Muscle layer of colon (tissue), 2 donors: Measurements from ENCODE around the gene FAM117A.

Experiments
- H3K27ac ChIP-seq: one replicate; pipeline ENCODE4 v1.7.0; 2013; ENCODE audit warnings: low read depth, mild to moderate bottlenecking, low read length, moderate library complexity
- H3K27me3 ChIP-seq, 2 donors: one replicate each; pipeline ENCODE4 v1.7.0; 2013; ENCODE audit warnings: low read length in 2 of 2, mild to moderate bottlenecking in 2 of 2; ENCODE audit not compliant: insufficient read depth in 2 of 2, control insufficient read depth in 1 of 2
- H3K36me3 ChIP-seq: one replicate; pipeline ENCODE4 v1.7.0; 2013; ENCODE audit warnings: mild to moderate bottlenecking, low read length; ENCODE audit not compliant: insufficient read depth
- H3K4me1 ChIP-seq: one replicate; pipeline ENCODE4 v1.7.0; 2013; ENCODE audit warnings: mild to moderate bottlenecking, low read length; ENCODE audit not compliant: insufficient read depth
- H3K4me3 ChIP-seq, 2 donors: one replicate each; pipeline ENCODE4 v1.7.0; 2013; ENCODE audit warnings: low read length in 2 of 2, low read depth in 1 of 2, mild to moderate bottlenecking in 1 of 2, moderate library complexity in 1 of 2
- H3K9ac ChIP-seq: one replicate; pipeline ENCODE4 v1.7.0; 2013; ENCODE audit warnings: low read length
- H3K9me3 ChIP-seq: one replicate; pipeline ENCODE4 v1.7.0; 2013; ENCODE audit warnings: mild to moderate bottlenecking, low read length
- donor health status: abdominal sarcoma.
- donor health status: Adenocarcinoma of cecum.

FAM117A gene

DNA sequence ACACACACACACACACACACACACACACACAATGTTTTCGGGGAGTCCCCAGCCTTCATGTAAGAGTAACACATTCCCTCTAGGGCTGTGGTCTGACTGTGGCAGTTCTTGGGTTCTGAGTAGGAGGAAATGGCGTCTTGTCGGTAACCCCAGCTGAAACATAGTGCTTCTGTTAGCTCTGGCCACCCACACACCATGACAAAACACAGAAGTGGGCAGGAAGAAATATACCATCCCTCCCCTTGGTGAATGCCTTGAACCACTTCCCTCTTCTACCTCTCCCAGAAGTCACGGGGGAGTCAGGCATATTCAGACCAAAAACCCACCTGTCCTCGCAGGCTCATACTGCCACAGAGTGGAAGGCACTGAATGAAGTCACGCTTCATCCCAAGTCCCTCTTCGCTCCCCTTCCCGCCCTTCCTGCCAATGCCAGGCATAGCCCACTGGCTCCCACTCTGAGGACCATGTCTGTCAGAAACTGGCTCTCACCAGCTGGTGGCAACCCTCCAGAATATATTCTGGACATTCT, 67.6 kb downstream of the FAM117A start:
- Histone ChIP-seq H3K9me3 (no peaks in the 10 kb centered on the region), H3K36me3 (peaks cover 15% of the 10 kb centered on the region), H3K9ac (no peak overlapping the region), H3K27me3 (no peaks in the 10 kb centered on the region), H3K4me1 (peaks cover 22% of the 10 kb centered on the region), H3K4me3 (no peak overlapping the region), H3K27ac (no peak overlapping the region)

DNA sequence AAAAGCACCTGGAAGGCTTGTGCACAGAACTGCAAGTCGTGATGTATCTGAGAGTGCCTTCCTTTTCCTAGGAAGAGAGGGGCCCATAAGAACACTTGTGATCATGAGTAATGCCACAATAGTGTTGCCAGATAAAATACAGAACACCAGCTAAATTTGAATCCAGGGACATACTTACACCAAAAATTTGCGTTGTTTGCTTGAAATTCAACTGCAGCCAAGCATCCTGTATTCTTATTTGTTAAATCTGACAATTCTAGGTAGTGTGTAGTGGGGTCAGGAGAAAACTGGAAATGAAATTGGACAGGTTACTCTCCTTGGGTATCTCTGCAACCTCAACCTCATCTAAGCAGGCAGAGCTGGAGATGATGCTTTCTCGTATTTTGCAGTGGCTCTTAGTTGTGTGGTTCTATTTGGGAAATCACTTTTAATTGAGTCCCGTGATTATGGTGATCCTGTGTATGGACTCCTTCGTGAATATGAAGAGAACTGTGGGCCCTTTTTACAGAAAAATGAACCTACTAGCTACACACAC, 68.2 kb downstream of the FAM117A start:
- H3K4me3 ChIP-seq, result no peak overlapping the region
- peaks cover 23% of the 10 kb centered on the region for H3K4me1 ChIP-seq
- peaks cover 10% of the 10 kb centered on the region for H3K36me3 ChIP-seq
- no peak overlapping the region for H3K9ac ChIP-seq
- no peaks in the 10 kb centered on the region for H3K9me3 ChIP-seq
- H3K27ac ChIP-seq, result no peak overlapping the region
- no peaks in the 10 kb centered on the region for H3K27me3 ChIP-seq

DNA sequence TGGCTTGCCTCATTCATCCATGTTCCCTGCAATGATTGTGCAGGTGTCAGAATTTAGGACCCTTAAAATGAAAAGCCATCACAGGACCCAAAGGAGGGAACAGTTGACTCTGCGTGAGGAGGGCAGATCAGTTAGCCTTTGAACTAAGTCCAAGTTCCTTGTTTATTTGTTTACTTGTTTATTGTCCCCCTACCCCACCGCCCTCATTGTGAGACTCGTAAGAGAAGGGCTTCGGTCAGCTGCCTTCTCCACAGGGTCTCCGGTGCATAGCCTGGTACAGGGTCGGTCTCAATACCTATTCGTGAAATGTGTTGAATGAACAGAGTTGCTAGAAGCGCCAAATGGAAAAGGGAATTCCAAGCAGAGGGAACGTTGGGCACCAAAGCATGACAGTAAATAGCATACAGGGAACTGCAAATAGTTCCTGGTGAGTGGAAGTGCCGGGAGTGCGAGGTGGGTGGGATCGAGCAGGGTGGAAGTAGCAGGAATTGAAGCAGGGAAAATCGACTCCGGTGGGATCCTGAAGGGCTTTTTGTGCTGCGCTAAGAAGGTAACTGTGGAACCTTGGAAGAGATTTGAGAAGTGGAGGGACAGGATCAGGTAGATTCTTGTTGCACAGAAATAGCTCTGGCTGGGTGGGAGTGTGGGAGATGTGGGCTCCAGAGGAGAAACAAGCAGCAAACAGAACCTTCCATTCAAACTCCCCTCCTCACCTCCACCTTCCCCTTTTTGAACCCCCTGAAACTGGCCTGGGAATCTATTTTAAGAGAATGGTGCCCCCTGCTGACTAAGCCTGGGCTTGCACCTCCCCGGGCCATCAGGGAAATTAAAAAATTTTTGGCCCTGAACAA, 68.9 kb downstream of the FAM117A start:
- Histone ChIP-seq H3K4me1 (peaks cover 26% of the 10 kb centered on the region), H3K36me3 (peaks cover 3% of the 10 kb centered on the region), H3K9ac (no peak overlapping the region), H3K27ac (peak overlapping the region; percentile 31), H3K9me3 (no peaks in the 10 kb centered on the region), H3K4me3 (peak overlapping the region; percentile 25 to 38), H3K27me3 (no peaks in the 10 kb centered on the region)

DNA sequence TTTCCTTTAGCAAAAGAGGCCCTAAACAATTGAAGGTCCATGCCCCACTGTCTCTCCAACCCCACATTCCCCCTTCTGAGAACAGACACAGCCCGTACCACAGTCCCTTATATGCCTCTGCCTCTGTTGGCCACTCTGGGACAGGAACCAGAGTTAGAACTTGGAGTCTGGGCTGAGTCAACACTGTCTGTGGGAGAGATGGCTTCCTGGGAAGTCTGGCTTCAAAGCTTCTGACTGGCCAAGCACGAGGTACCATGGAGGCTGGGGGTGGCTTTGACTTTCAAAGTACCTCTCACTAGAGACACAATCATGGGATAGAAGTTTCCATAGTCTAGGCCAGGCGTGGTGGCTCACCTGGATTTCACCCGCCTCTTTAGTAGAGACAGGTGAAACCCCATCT, 71.2 kb downstream of the FAM117A start:
- Histone ChIP-seq H3K4me1 (peaks cover 30% of the 10 kb centered on the region), H3K9ac (peak overlapping the region; percentile 41), H3K4me3 (no peak overlapping the region), H3K36me3 (no peaks in the 10 kb centered on the region), H3K27me3 (no peaks in the 10 kb centered on the region), H3K27ac (peak overlapping the region; percentile 80), H3K9me3 (no peaks in the 10 kb centered on the region)

DNA sequence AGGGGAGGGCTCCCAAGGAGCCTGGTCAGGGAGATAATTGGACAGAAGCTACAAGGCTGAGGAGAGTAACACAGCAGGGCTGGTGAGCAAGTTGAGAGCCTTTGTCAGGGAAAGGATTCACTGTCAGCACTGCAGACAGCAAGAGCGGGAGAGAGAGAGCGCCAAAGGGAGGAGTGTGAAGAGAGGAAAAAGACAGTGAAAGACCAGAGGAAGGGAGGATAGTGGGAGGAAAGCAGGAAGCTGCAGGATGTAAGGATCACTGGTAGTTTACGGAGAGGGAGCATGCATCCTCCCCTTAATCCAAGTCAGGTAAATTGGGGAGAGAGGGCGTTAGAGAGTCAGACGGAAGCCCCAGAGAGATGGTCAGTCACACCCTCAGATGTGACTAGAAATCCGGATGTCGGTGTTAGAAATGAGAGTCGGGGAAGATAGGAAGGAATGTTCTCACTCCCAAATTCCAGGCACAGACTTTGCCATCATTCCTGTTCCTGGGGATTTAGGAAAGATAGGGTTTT, 72.2 kb downstream of the FAM117A start:
- Histone ChIP-seq H3K4me1 (peaks cover 33% of the 10 kb centered on the region), H3K9ac (peak overlapping the region; percentile 62), H3K36me3 (no peaks in the 10 kb centered on the region), H3K27me3 (no peaks in the 10 kb centered on the region), H3K27ac (peak overlapping the region; percentile 80), H3K9me3 (no peaks in the 10 kb centered on the region), H3K4me3 (peak overlapping the region in 1 of 2 donors; percentile 17)

DNA sequence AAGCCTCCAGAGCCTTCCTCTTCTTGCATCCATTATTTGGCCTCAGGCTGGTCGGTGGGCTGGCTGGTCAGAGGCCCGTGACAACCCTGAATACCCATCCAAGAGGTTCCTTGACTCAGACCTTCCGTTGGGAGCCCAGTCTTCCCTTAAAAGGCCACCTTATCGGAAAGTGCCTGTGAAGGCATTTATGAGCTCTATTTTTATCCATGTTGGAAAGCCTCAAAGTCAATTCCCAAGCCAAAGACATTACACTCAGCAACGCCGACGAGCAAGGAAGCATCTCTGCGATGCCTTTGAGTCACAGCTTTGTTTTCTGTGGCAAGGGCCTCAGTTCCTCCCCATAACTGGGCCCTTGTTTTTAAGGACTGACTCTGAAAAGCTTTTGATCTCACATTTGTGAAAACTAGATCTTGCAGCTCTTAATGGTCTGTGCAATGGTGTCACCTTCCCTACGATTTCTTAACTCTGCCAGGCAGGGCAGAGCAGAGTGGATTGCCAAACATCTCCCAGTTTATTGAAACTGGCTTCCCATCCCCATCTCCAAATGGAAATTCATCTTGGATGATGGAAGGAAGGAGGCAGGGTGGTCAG, 72.8 kb downstream of the FAM117A start:
- Histone ChIP-seq H3K4me3 (peak overlapping the region in 1 of 2 donors; percentile 17), H3K36me3 (no peaks in the 10 kb centered on the region), H3K9ac (peak overlapping the region; percentile 62), H3K27me3 (no peaks in the 10 kb centered on the region), H3K4me1 (peaks cover 33% of the 10 kb centered on the region), H3K9me3 (no peaks in the 10 kb centered on the region), H3K27ac (peak overlapping the region; percentile 80)

DNA sequence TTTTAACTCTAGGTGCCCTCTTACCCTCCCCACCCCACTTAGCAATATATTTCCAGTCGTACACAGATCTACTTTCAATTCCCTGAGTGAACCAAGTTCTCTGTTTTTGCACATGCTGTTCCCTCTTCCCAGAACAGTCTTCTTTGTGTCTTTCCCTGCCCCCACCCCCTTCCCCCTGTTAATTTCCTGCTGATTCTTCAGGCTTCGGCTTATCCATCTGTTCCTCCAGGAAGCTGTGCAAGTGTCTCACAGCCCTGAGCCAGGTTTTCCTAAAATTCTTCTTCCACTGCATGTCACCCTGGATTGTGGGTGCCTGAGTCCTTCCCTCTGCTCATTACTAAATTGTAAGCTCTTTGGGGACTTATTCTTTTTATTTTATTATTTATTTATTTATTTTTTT, 73.7 kb downstream of the FAM117A start:
- Histone ChIP-seq H3K9ac (no peak overlapping the region), H3K4me3 (no peak overlapping the region), H3K9me3 (no peaks in the 10 kb centered on the region), H3K4me1 (peaks cover 31% of the 10 kb centered on the region), H3K27ac (peak overlapping the region; percentile 80), H3K27me3 (no peaks in the 10 kb centered on the region), H3K36me3 (no peaks in the 10 kb centered on the region)

DNA sequence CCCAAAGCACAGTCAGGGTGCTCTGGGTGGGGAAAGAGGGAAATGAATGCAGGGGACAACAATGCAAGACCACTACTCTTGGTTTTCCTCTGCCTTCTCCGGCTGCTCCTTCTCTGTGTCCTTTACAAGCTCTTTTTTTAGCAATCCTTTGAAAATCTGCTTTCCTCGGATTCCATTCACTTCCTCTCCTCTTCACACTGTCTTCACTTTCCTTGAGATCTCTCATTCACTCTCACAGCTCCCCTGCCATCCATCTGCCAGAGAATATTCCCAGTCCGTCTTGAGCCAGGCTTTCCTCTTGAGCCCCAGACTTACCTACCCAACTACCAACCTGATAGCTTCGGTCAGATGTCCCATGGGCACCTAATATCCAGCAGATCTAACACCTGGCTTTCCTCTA, 75.1 kb downstream of the FAM117A start:
- Histone ChIP-seq H3K4me1 (peaks cover 25% of the 10 kb centered on the region), H3K36me3 (no peaks in the 10 kb centered on the region), H3K9ac (no peak overlapping the region), H3K27me3 (no peaks in the 10 kb centered on the region), H3K4me3 (no peak overlapping the region), H3K9me3 (no peaks in the 10 kb centered on the region), H3K27ac (peak overlapping the region; percentile 71)

DNA sequence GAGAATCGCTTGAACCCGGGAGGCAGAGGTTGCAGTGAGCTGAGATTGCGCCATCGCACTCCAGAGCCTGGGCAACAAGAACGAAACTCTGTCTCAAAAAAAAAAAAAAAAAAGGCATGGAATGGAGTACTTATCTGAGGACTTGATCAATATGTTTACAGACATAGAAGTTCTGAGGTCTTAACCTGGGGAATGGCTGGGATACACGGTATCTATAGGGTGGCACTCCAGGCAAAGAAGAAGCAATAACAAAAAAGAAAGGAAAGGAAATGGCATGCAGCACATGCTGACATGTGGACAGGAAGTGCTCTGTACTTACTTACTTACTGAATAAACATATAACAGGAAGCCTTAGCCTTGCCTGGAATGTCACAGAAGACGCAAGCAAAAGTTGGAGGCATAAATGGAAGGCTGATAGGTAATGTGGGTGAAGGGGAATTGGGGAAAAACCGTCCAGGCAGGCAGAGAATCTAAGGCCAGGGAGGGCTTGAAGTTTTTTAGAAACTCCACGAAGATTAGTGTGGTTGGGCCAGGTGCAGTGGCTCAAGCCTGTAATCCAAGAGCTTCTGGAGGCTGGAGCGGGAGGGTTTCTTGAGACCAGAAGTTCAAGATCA, 75.9 kb downstream of the FAM117A start:
- no peaks in the 10 kb centered on the region for H3K9me3 ChIP-seq
- H3K9ac ChIP-seq, result no peak overlapping the region
- H3K36me3 ChIP-seq, result no peaks in the 10 kb centered on the region
- H3K27ac ChIP-seq, result peak overlapping the region; percentile 71
- H3K4me3 ChIP-seq, result no peak overlapping the region
- H3K27me3 ChIP-seq, result no peaks in the 10 kb centered on the region
- H3K4me1 ChIP-seq, result peaks cover 25% of the 10 kb centered on the region

DNA sequence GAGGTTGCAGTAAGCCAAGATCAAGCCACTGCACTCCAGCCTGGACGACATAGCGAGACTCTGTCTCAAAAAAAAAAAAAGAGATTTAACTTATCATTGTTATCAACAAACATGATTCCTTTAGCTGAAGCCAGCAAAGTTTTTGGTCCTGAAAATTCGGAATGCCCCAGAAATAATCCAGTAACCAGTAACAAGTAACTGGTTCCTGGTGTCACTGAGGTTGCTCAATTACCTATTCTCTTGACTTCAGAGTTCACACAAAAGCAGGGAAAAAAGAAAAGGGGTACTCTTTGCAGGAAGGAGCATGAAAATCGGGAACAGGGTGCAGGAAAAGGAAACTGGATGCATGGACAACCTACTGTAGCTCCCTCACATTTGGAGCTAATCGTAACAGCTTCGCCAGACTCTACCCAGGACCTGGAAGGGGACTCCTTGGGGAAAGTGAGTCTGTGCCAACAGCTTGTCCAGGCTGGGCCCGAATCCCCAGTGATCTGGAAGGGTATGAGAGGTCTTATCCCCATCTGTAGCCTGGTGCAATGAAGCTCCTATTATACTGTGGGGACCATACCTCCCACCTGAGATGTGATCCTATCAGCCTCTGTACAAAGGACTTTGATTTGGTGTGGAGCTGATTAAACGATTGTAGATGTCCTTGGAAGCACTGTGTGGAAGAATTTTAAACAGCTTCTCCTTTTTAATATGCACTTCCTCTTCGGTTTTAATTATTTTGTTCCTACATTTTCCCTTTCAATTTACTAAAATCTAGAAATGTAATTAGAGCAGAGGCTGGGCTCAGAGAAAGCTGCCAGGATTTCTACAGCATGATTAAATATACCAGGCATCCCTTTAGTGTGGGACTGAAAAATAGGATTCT, 82.6 kb downstream of the FAM117A start:
- peaks cover 4% of the 10 kb centered on the region for H3K4me1 ChIP-seq
- no peak overlapping the region for H3K4me3 ChIP-seq
- no peaks in the 10 kb centered on the region for H3K27me3 ChIP-seq
- H3K9ac ChIP-seq, result no peak overlapping the region
- H3K27ac ChIP-seq, result no peak overlapping the region
- no peaks in the 10 kb centered on the region for H3K9me3 ChIP-seq
- H3K36me3 ChIP-seq, result no peaks in the 10 kb centered on the region
